Measurements from ENCODE around the gene TMEM72. TPM values are rescaled to one million over a fixed set of nuclear protein-coding genes. Genes with fewer than 3 reads are reported as not detected.

The TMEM72 gene
- total RNA-seq, 2 experiments from 2014 or later, result not detected

- peaks cover 4% of the 10 kb centered on the region for H3K27me3 Mint-ChIP-seq
- no peak overlapping the region for H3K4me3 Mint-ChIP-seq
- no peak overlapping the region for H3K27ac Mint-ChIP-seq
- POLR2A ChIA-PET, result interaction anchor here (1.3 kb wide), 1 partner anchor 8 kb away, joined by 4 read pairs; the partner anchor contains the start of gene RASSF4
- CTCF ChIA-PET, result no interaction called here
- no peaks in the 10 kb centered on the region for H3K9me3 Mint-ChIP-seq
- H3K4me1 Mint-ChIP-seq, result no peaks in the 10 kb centered on the region
- no peaks in the 10 kb centered on the region for H3K36me3 Mint-ChIP-seq (ENCODE audit: low read depth)
- DNase-seq, result peak; percentile 6
Measured at GRCh38 chr10:44950326-44951225, 39.4 kb downstream of the TMEM72 start.

GRCh38 chr10:44951576-44952226 lies 40.6 kb downstream of the TMEM72 start:
- Mint-ChIP-seq H3K4me1 (no peaks in the 10 kb centered on the region), H3K27ac (no peak overlapping the region), H3K27me3 (no peaks in the 10 kb centered on the region), H3K9me3 (no peaks in the 10 kb centered on the region), H3K4me3 (no peak overlapping the region), H3K36me3 (ENCODE audit: low read depth) (peaks cover 5% of the 10 kb centered on the region)
- CTCF ChIA-PET, result interaction anchor here (1.6 kb wide), 1 partner anchor 19 kb away, joined by 6 read pairs; no protein-coding TSS in a partner anchor
- no peak for DNase-seq
- POLR2A ChIA-PET, result no interaction called here

GRCh38 chr10:44952779-44953231 lies 41.7 kb downstream of the TMEM72 start:
- ChIA-PET POLR2A (no interaction called here), CTCF (interaction anchor here (1.6 kb wide), 1 partner anchor 20 kb away, joined by 6 read pairs; no protein-coding TSS in a partner anchor)
- Mint-ChIP-seq H3K36me3 (ENCODE audit: low read depth) (peaks cover 8% of the 10 kb centered on the region), H3K27me3 (no peaks in the 10 kb centered on the region), H3K27ac (no peak overlapping the region), H3K4me3 (no peak overlapping the region), H3K9me3 (no peaks in the 10 kb centered on the region), H3K4me1 (peaks cover 4% of the 10 kb centered on the region)
- peak; percentile 3 for DNase-seq

- H3K9me3 Mint-ChIP-seq, result no peaks in the 10 kb centered on the region
- H3K4me1 Mint-ChIP-seq, result peaks cover 14% of the 10 kb centered on the region
- H3K27ac Mint-ChIP-seq, result no peak overlapping the region
- POLR2A ChIA-PET, result interaction anchor here (0.9 kb wide), 1 partner anchor 13 kb away, joined by 3 read pairs; no protein-coding TSS in a partner anchor
- CTCF ChIA-PET, result no interaction called here
- no peak overlapping the region for H3K4me3 Mint-ChIP-seq
- H3K36me3 Mint-ChIP-seq (ENCODE audit: low read depth), result peaks cover 8% of the 10 kb centered on the region
- no peaks in the 10 kb centered on the region for H3K27me3 Mint-ChIP-seq
- DNase-seq, result no peak
Measured at GRCh38 chr10:44954042-44954441, 42.9 kb downstream of the TMEM72 start.

- H3K4me3 Mint-ChIP-seq, result no peak overlapping the region
- H3K27ac Mint-ChIP-seq, result no peak overlapping the region
- no peaks in the 10 kb centered on the region for H3K9me3 Mint-ChIP-seq
- peaks cover 14% of the 10 kb centered on the region for H3K4me1 Mint-ChIP-seq
- CTCF ChIA-PET, result no interaction called here
- H3K36me3 Mint-ChIP-seq (ENCODE audit: low read depth), result peaks cover 8% of the 10 kb centered on the region
- no peak for DNase-seq
- H3K27me3 Mint-ChIP-seq, result no peaks in the 10 kb centered on the region
- POLR2A ChIA-PET, result interaction anchor here (0.9 kb wide), 1 partner anchor 12 kb away, joined by 3 read pairs; no protein-coding TSS in a partner anchor
Measured at GRCh38 chr10:44954962-44955361, 43.8 kb downstream of the TMEM72 start.

GRCh38 chr10:44955413-44956070 lies 44.4 kb downstream of the TMEM72 start:
- Mint-ChIP-seq H3K4me1 (peaks cover 15% of the 10 kb centered on the region), H3K27me3 (no peaks in the 10 kb centered on the region), H3K9me3 (no peaks in the 10 kb centered on the region), H3K4me3 (no peak overlapping the region), H3K36me3 (ENCODE audit: low read depth) (peaks cover 8% of the 10 kb centered on the region), H3K27ac (no peak overlapping the region)
- ChIA-PET CTCF (no interaction called here), POLR2A (no interaction called here)
- DNase-seq, result no peak

- Mint-ChIP-seq H3K4me1 (peaks cover 15% of the 10 kb centered on the region), H3K27ac (no peak overlapping the region), H3K36me3 (ENCODE audit: low read depth) (peaks cover 8% of the 10 kb centered on the region), H3K9me3 (no peaks in the 10 kb centered on the region), H3K4me3 (no peak overlapping the region), H3K27me3 (no peaks in the 10 kb centered on the region)
- ChIA-PET CTCF (no interaction called here), POLR2A (no interaction called here)
- DNase-seq, result no peak
Measured at GRCh38 chr10:44956226-44956625, 45.1 kb downstream of the TMEM72 start.

- Mint-ChIP-seq H3K4me1 (peaks cover 15% of the 10 kb centered on the region), H3K4me3 (no peak overlapping the region), H3K27ac (no peak overlapping the region), H3K27me3 (no peaks in the 10 kb centered on the region), H3K36me3 (ENCODE audit: low read depth) (peaks cover 8% of the 10 kb centered on the region), H3K9me3 (no peaks in the 10 kb centered on the region)
- ChIA-PET CTCF (no interaction called here), POLR2A (no interaction called here)
- no peak for DNase-seq
Measured at GRCh38 chr10:44956717-44957706, 45.9 kb downstream of the TMEM72 start.

- peaks cover 15% of the 10 kb centered on the region for H3K4me1 Mint-ChIP-seq
- no peak for DNase-seq
- ChIA-PET CTCF (no interaction called here), POLR2A (interaction anchor here (0.9 to 1.8 kb wide), 4 partner anchors 8 to 16 kb away, joined by 3 to 4 read pairs (median 4); no protein-coding TSS in a partner anchor)
- H3K27me3 Mint-ChIP-seq, result no peaks in the 10 kb centered on the region
- H3K4me3 Mint-ChIP-seq, result peak overlapping the region; percentile 79
- no peak overlapping the region for H3K27ac Mint-ChIP-seq
- H3K9me3 Mint-ChIP-seq, result no peaks in the 10 kb centered on the region
- peaks cover 8% of the 10 kb centered on the region for H3K36me3 Mint-ChIP-seq (ENCODE audit: low read depth)
Measured at GRCh38 chr10:44958196-44958897, 47.2 kb downstream of the TMEM72 start.

GRCh38 chr10:44958898-44959246 lies 47.7 kb downstream of the TMEM72 start:
- H3K27ac Mint-ChIP-seq, result peak overlapping the region; percentile 35
- H3K36me3 Mint-ChIP-seq (ENCODE audit: low read depth), result peaks cover 8% of the 10 kb centered on the region
- no peak for DNase-seq
- ChIA-PET POLR2A (interaction anchor here (1.0 to 1.8 kb wide), 4 partner anchors 8 to 14 kb away, joined by 3 to 4 read pairs (median 4); no protein-coding TSS in a partner anchor), CTCF (interaction anchor here (0.9 kb wide), 1 partner anchor 26 kb away, joined by 3 read pairs; no protein-coding TSS in a partner anchor)
- no peaks in the 10 kb centered on the region for H3K27me3 Mint-ChIP-seq
- peaks cover 15% of the 10 kb centered on the region for H3K4me1 Mint-ChIP-seq
- peak overlapping the region; percentile 79 for H3K4me3 Mint-ChIP-seq
- H3K9me3 Mint-ChIP-seq, result no peaks in the 10 kb centered on the region

GRCh38 chr10:44959247-44960087 lies 48.3 kb downstream of the TMEM72 start, which contains the start of gene RASSF4:
Gene RASSF4 (plus strand): TSS chr10:44959802. CDS start chr10:44970203, 10,401 bp downstream.
- Mint-ChIP-seq H3K36me3 (ENCODE audit: low read depth) (peaks cover 8% of the 10 kb centered on the region), H3K27ac (peak within 1 kb of the TSS; percentile 35), H3K9me3 (no peaks in the 10 kb centered on the region), H3K4me1 (peaks cover 15% of the 10 kb centered on the region), H3K4me3 (peak within 1 kb of the TSS; percentile 79), H3K27me3 (no peaks in the 10 kb centered on the region)
- POLR2A ChIA-PET, result interaction anchor here (0.9 to 1.8 kb wide), 5 partner anchors 9 to 14 kb away, joined by 3 to 4 read pairs (median 3); no protein-coding TSS in a partner anchor
- DNase-seq, result peak; percentile 93
- CTCF ChIA-PET, result interaction anchor here (0.9 to 1.0 kb wide), 2 partner anchors 16 to 27 kb away, joined by 3 read pairs; no protein-coding TSS in a partner anchor

All from activated CD4-positive, alpha-beta memory T cell treated with anti-CD3 and anti-CD28 coated beads, Interleukin-2, amount 10 ng/mL, durations not matched to agents 7 days and 5 days (primary cell).